ENCODE results near the gene HNRNPAB.

Gene HNRNPAB

GRCh38 chr5:178204182-178204934, at the start of gene HNRNPAB:
Gene HNRNPAB, plus strand, starts transcription at chr5:178204533. Its CDS starts 305 bp downstream, at chr5:178204838.
- peak; percentile 97 for DNase-seq (ENCODE audit: low spot score)

GRCh38 chr5:178155065-178155464, 49.3 kb upstream of the HNRNPAB start:
- DNase-seq (ENCODE audit: low spot score): no peak

GRCh38 chr5:178160176-178160575, 44.2 kb upstream of the HNRNPAB start:
- DNase-seq (ENCODE audit: low spot score): no peak

GRCh38 chr5:178162481-178162880, 41.9 kb upstream of the HNRNPAB start:
- no peak for DNase-seq (ENCODE audit: low spot score)

- DNase-seq (ENCODE audit: low spot score): peak; percentile 92
These were observed 40.3 kb upstream of the HNRNPAB start for GRCh38 chr5:178163772-178164735.

GRCh38 chr5:178165581-178165980, 38.8 kb upstream of the HNRNPAB start:
- DNase-seq (ENCODE audit: low spot score): no peak

GRCh38 chr5:178170455-178170854, 33.9 kb upstream of the HNRNPAB start:
- DNase-seq (ENCODE audit: low spot score): no peak

GRCh38 chr5:178174456-178174855, 29.9 kb upstream of the HNRNPAB start:
- no peak for DNase-seq (ENCODE audit: low spot score)

GRCh38 chr5:178176791-178177190, 27.5 kb upstream of the HNRNPAB start:
- DNase-seq (ENCODE audit: low spot score): no peak

- DNase-seq (ENCODE audit: low spot score): no peak
These were observed 26.8 kb upstream of the HNRNPAB start for GRCh38 chr5:178177569-178177968.

- DNase-seq (ENCODE audit: low spot score): no peak
These were observed 24.0 kb upstream of the HNRNPAB start for GRCh38 chr5:178180141-178180863.

- DNase-seq (ENCODE audit: low spot score): no peak
These were observed 22.0 kb upstream of the HNRNPAB start for GRCh38 chr5:178182158-178182876.

- no peak for DNase-seq (ENCODE audit: low spot score)
These were observed 17.9 kb upstream of the HNRNPAB start for GRCh38 chr5:178186427-178186826.

GRCh38 chr5:178187014-178187413, 17.3 kb upstream of the HNRNPAB start, which contains the start of gene GMCL2:
Gene GMCL2, minus strand, starts transcription at chr5:178187371. Its CDS starts 72 bp downstream, at chr5:178187299.
- no peak for DNase-seq (ENCODE audit: low spot score)

- DNase-seq (ENCODE audit: low spot score): no peak
These were observed 14.9 kb upstream of the HNRNPAB start for GRCh38 chr5:178189433-178189832.

GRCh38 chr5:178191661-178192060, 12.7 kb upstream of the HNRNPAB start:
- DNase-seq (ENCODE audit: low spot score): no peak

GRCh38 chr5:178192244-178192643, 12.1 kb upstream of the HNRNPAB start:
- no peak for DNase-seq (ENCODE audit: low spot score)

GRCh38 chr5:178192787-178193186, 11.5 kb upstream of the HNRNPAB start:
- no peak for DNase-seq (ENCODE audit: low spot score)

GRCh38 chr5:178193251-178193809, 11.0 kb upstream of the HNRNPAB start:
- DNase-seq (ENCODE audit: low spot score): peak; percentile 28

GRCh38 chr5:178194026-178194425, 10.3 kb upstream of the HNRNPAB start:
- DNase-seq (ENCODE audit: low spot score): no peak

- no peak for DNase-seq (ENCODE audit: low spot score)
These were observed 8.0 kb upstream of the HNRNPAB start for GRCh38 chr5:178196281-178196812.

All from CD4-positive, alpha-beta T cell treated with Interleukin-2 at 100 ng/mL for 4 hours (primary cell).